NT2/D1 (cell line): ENCODE data around the gene CHGA.

Source experiments
- SUZ12 ChIP-seq: IDR thresholded peaks from 2 replicates; pipeline ENCODE4 v1.6.1; 2011; ENCODE audit not compliant: insufficient read length, insufficient read depth; ENCODE audit errors: extremely low read depth
- ZNF274 ChIP-seq: IDR thresholded peaks from 2 replicates; pipeline ENCODE4 v1.6.1; 2011; ENCODE audit warnings: mild to moderate bottlenecking, low read depth, low read length

DNA sequence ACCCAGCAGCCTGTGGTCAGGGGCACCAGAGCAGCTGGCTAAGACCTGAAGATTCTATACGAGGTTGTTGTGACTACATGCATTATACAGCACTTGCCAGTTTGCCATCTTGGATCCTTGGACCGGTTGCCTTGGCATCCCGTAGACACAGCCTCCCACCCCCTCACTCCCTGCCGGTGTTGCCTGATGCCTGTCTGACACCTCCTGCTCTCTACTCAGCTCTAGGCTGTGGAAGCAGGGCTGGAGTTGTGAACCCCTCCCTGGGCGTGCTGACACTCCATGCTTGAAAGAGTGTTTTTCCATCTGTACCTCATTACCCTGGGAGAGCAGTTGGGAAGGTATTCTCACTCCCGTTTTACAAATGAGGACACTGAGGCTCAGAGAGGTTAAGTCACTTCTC, 2.5 kb downstream of the CHGA start:
- TF ChIP-seq SUZ12 (no peak), ZNF274 (no peak)
